Measurements from ENCODE around the gene NTN5. TPM values are rescaled to one million over a fixed set of nuclear protein-coding genes. Genes with fewer than 3 reads are reported as not detected.

NTN5 gene
- total RNA-seq, 1 experiment from 2014 or later = 2.9 TPM

DNA sequence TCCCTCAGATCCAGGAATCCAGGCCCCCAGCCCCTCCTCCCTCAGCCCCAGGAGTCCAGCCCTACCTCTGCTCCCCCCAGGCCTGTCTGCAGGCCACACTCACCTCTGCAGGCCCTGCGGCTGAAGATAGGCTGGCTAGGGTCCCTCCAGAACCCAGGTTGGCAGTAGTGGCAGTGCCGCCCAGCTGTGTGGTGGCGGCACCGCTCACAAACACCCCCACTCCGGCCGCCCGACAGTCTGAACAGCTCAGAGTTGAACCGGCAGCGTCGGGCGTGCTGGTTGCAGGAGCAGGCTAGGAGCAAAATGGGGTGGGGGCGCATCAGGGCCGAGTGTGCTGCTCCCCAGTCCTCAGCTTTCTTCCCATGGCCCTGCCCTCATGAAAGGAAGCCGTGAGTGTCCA lies 8.3 kb downstream of the NTN5 start:
- Histone ChIP-seq H3K79me2 (ENCODE audit: low read depth) (no peaks in the 10 kb centered on the region), H2AFZ (no peak overlapping the region), H3K36me3 (ENCODE audit: low read depth) (no peaks in the 10 kb centered on the region), H3F3A (ENCODE audit: insufficient read depth, low read depth) (no peaks in the 10 kb centered on the region), H3K27ac (no peak overlapping the region), H3K4me3 (no peak overlapping the region), H3K4me1 (replicated peaks; ENCODE audit: insufficient read depth) (no peaks in the 10 kb centered on the region), H3K9me2 (ENCODE audit: insufficient read depth) (no peaks in the 10 kb centered on the region), H3K9me3 (ENCODE audit: insufficient read depth, low read depth) (no peaks in the 10 kb centered on the region), H3K27me3 (ENCODE audit: insufficient read depth, low read depth) (no peaks in the 10 kb centered on the region), H3K4me2 (no peak overlapping the region), H4K20me1 (ENCODE audit: insufficient read depth) (no peaks in the 10 kb centered on the region)
- ChIA-PET POLR2A (ENCODE audit: unreplicated experiment) (no interaction called here), CTCF (no interaction called here)
- no TSS peak for BruUV-seq (replicated peaks)
- intact Hi-C loops (cut with micrococcal nuclease; ENCODE audit: unreplicated experiment) = no loop called here
- no peak for DNase-seq
- TF ChIP-seq, protein P1, sequence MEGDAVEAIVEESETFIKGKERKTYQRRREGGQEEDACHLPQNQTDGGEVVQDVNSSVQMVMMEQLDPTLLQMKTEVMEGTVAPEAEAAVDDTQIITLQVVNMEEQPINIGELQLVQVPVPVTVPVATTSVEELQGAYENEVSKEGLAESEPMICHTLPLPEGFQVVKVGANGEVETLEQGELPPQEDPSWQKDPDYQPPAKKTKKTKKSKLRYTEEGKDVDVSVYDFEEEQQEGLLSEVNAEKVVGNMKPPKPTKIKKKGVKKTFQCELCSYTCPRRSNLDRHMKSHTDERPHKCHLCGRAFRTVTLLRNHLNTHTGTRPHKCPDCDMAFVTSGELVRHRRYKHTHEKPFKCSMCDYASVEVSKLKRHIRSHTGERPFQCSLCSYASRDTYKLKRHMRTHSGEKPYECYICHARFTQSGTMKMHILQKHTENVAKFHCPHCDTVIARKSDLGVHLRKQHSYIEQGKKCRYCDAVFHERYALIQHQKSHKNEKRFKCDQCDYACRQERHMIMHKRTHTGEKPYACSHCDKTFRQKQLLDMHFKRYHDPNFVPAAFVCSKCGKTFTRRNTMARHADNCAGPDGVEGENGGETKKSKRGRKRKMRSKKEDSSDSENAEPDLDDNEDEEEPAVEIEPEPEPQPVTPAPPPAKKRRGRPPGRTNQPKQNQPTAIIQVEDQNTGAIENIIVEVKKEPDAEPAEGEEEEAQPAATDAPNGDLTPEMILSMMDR (conservative IDR thresholded peaks at IDR 0.05) = no peak
- TF ChIP-seq EZH2 (IDR thresholded peaks at IDR 0.05; ENCODE audit: low read depth) = no peak

GRCh38 chr19:48663667-48664066 lies 9.2 kb downstream of the NTN5 start:
- TF ChIP-seq EZH2 (IDR thresholded peaks at IDR 0.05; ENCODE audit: low read depth) = no peak
- TF ChIP-seq, protein P1 (conservative IDR thresholded peaks at IDR 0.05) = no peak
- Histone ChIP-seq H3K79me2 (ENCODE audit: low read depth) (no peaks in the 10 kb centered on the region), H2AFZ (no peak overlapping the region), H3K9me3 (ENCODE audit: insufficient read depth, low read depth) (no peaks in the 10 kb centered on the region), H3K4me2 (no peak overlapping the region), H3K27ac (no peak overlapping the region), H3K9me2 (ENCODE audit: insufficient read depth) (no peaks in the 10 kb centered on the region), H3F3A (ENCODE audit: insufficient read depth, low read depth) (no peaks in the 10 kb centered on the region; the same call in 1 of the 2 replicates), H4K20me1 (ENCODE audit: insufficient read depth) (no peaks in the 10 kb centered on the region), H3K4me1 (replicated peaks; ENCODE audit: insufficient read depth) (no peaks in the 10 kb centered on the region), H3K36me3 (ENCODE audit: low read depth) (no peaks in the 10 kb centered on the region), H3K4me3 (no peak overlapping the region), H3K27me3 (ENCODE audit: insufficient read depth, low read depth) (no peaks in the 10 kb centered on the region)
- intact Hi-C loops (cut with micrococcal nuclease; ENCODE audit: unreplicated experiment) = no loop called here
- CTCF ChIA-PET = interaction anchor here (0.6 kb wide), 1 partner anchor 32 kb away, joined by 3 read pairs; the partner anchor contains the start of gene FUT2
- BruUV-seq (replicated peaks) = no TSS peak
- POLR2A ChIA-PET (ENCODE audit: unreplicated experiment) = no interaction called here
- DNase-seq = no peak

DNA sequence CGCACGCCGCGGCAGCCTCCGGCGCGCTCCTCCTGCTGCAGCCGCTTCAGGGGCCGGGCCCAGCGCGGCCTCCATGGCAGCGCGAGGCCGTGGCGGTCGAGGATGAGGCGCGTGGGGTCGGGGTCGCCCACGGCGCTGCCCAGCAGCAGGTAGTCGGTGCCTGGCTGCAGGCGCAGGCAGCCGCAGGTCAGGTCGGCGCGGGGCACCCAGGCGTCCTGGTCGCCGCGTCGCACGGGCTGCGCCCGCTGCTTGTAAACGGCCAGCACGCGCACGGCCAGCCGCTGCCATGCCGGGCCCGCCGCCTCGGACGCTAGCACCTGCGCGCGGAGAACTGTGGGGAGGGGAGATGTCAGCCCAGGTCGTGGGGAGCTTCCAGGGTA lies 11.1 kb downstream of the NTN5 start:
- no peak overlapping the region for H3K4me3 ChIP-seq
- no peaks in the 10 kb centered on the region for H4K20me1 ChIP-seq (ENCODE audit: insufficient read depth)
- H3F3A ChIP-seq (ENCODE audit: insufficient read depth, low read depth) = peaks cover 11% of the 10 kb centered on the region
- TF ChIP-seq, protein P1 (conservative IDR thresholded peaks at IDR 0.05) = no peak
- no peak for TF ChIP-seq EZH2 (IDR thresholded peaks at IDR 0.05; ENCODE audit: low read depth)
- no peak overlapping the region for H2AFZ ChIP-seq
- no peaks in the 10 kb centered on the region for H3K79me2 ChIP-seq (ENCODE audit: low read depth)
- no peaks in the 10 kb centered on the region for H3K36me3 ChIP-seq (ENCODE audit: low read depth)
- ChIA-PET CTCF (no interaction called here), POLR2A (ENCODE audit: unreplicated experiment) (no interaction called here)
- no peak for DNase-seq
- no TSS peak for BruUV-seq (replicated peaks)
- no peaks in the 10 kb centered on the region for H3K9me2 ChIP-seq (ENCODE audit: insufficient read depth)
- no peak overlapping the region for H3K27ac ChIP-seq
- intact Hi-C loops (cut with micrococcal nuclease; ENCODE audit: unreplicated experiment) = no loop called here
- H3K9me3 ChIP-seq (ENCODE audit: insufficient read depth, low read depth) = no peaks in the 10 kb centered on the region
- no peaks in the 10 kb centered on the region for H3K27me3 ChIP-seq (ENCODE audit: insufficient read depth, low read depth)
- H3K4me2 ChIP-seq = no peak overlapping the region
- peaks cover 5% of the 10 kb centered on the region; the same call in 1 of the 2 replicates for H3K4me1 ChIP-seq (replicated peaks; ENCODE audit: insufficient read depth)
